CD4-positive, alpha-beta T cell (primary cell): ENCODE data around the gene GINS3. TPM values are rescaled to one million over a fixed set of nuclear protein-coding genes. Genes with fewer than 3 reads are reported as not detected.
A peak's percentile ranks its signal among the peaks of the same experiment; 100 is the strongest.
"Not testable (repeated sequence)": the region's sequence is repeated elsewhere in the genome, so short reads cannot be mapped to it uniquely, and the experiment has no call there.

ENCODE experiments used
- ATAC-seq: fragments of 200-7000 bp; cut with Tn5 transposase; one replicate; pipeline ENCODE4 v1.10.0; 2022; ENCODE audit warnings: mild to moderate bottlenecking; ENCODE audit not compliant: poor library complexity
- CTCF ChIA-PET: fragments of 350-600 bp; sonication (Branson Sonifier 250); formaldehyde crosslinking; loops from one replicate; lab custom pipeline; 2021; ENCODE audit warnings: antibody characterized with exemption, inconsistent platforms; lab: Charles Lee
- POLR2A ChIA-PET: fragments of 350-600 bp; sonication (Branson Sonifier 250); formaldehyde crosslinking; loops from one replicate; lab custom pipeline; 2021; ENCODE audit warnings: antibody characterized with exemption, inconsistent platforms; lab: Charles Lee
- DNase-seq, 14 experiments: peaks; one replicate each; pipeline ENCODE4 v3.0.0-alpha.2; 2013 to 2020; ENCODE audit warnings: mixed read lengths in 2 of 14
- H3K27ac ChIP-seq, 2 donors: one replicate each; pipeline versions ENCODE4 v1.5.1 to v1.7.0; 2013; ENCODE audit warnings: low read length in 2 of 2, low read depth in 1 of 2, mild to moderate bottlenecking in 1 of 2
- H3K27me3 ChIP-seq, 2 experiments: 1 replicate in 1 of 2; 2 replicates in 1 of 2; pipeline versions ENCODE4 v1.6.1 to v1.7.0; 2013; ENCODE audit warnings: low read length in 2 of 2, control low read depth in 1 of 2, mild to moderate bottlenecking in 1 of 2, moderate library complexity in 1 of 2; ENCODE audit not compliant: insufficient read depth in 2 of 2, control insufficient read depth in 1 of 2
- H3K36me3 ChIP-seq: one replicate; pipeline ENCODE4 v1.6.1; 2013; ENCODE audit warnings: low read length, control low read depth; ENCODE audit not compliant: insufficient read depth
- H3K4me1 ChIP-seq: one replicate; pipeline ENCODE4 v1.6.1; 2013; ENCODE audit warnings: low read length, control low read depth; ENCODE audit not compliant: insufficient read depth
- H3K4me3 ChIP-seq: one replicate; pipeline ENCODE4 v1.5.1; 2013; ENCODE audit warnings: mild to moderate bottlenecking, low read length, moderate library complexity
- H3K9me3 ChIP-seq, 2 experiments: 1 replicate in 1 of 2; 2 replicates in 1 of 2; pipeline versions ENCODE4 v1.6.1 to v1.7.0; 2013; ENCODE audit warnings: low read length in 2 of 2, mild to moderate bottlenecking in 2 of 2, control low read depth in 1 of 2, moderate library complexity in 1 of 2; ENCODE audit not compliant: control insufficient read depth in 1 of 2, insufficient read depth in 1 of 2
- H3K27ac Mint-ChIP-seq: one replicate; pipeline ENCODE4 v1.8.0; 2020; ENCODE audit warnings: mixed read lengths
- H3K27me3 Mint-ChIP-seq: one replicate; pipeline ENCODE4 v1.8.0; 2021; ENCODE audit warnings: mixed read lengths
- H3K36me3 Mint-ChIP-seq: one replicate; pipeline ENCODE4 v1.8.0; 2021; ENCODE audit warnings: low read depth, mixed read lengths
- H3K4me1 Mint-ChIP-seq: one replicate; pipeline ENCODE4 v1.8.0; 2021; ENCODE audit warnings: low read depth, mixed read lengths
- H3K4me3 Mint-ChIP-seq: one replicate; pipeline ENCODE4 v1.8.0; 2020; ENCODE audit warnings: mild to moderate bottlenecking, mixed read lengths
- H3K9me3 Mint-ChIP-seq: one replicate; pipeline ENCODE4 v1.8.0; 2020; ENCODE audit warnings: mixed read lengths
- CTCF ChIP-seq: fragments of 200-600 bp; IDR thresholded peaks from one replicate; pipeline ENCODE4 v1.8.0; 2022; ENCODE audit warnings: antibody characterized with exemption, mild to moderate bottlenecking
- intact Hi-C, 2 experiments: fragments of 100-400 bp; cut with DNase I in 1 of 2; cut with micrococcal nuclease in 1 of 2; formaldehyde crosslinking; loops; one replicate each; pipeline versions ENCODE4 v1.15.1 to v1.9.0; 2023 to 2025; cut with DNase I, micrococcal nuclease
- total RNA-seq, 174 experiments: library from RNA in 2 of 174; stranded (reverse) in 2 of 174; gene quantifications; one replicate each; pipeline ENCODE4 v1.2.3 and lab custom pipeline; 2021 to 2026

The GINS3 gene
- total RNA-seq, 2 experiments from 2014 or later, result 0.27 to 0.36 TPM

- peak overlapping the region; percentile 100 for H3K4me3 Mint-ChIP-seq
- ChIA-PET CTCF (interaction anchor here (1.2 to 1.7 kb wide), 2 partner anchors 94 to 119 kb away, joined by 5 read pairs; no protein-coding TSS in a partner anchor), POLR2A (interaction anchor here (1.2 to 1.4 kb wide), 2 partner anchors 264 to 394 kb away, joined by 3 to 7 read pairs; partner anchors contain the start of gene CFAP20)
- no peaks in the 10 kb centered on the region for H3K9me3 Mint-ChIP-seq
- H3K4me1 Mint-ChIP-seq, result peaks cover 17% of the 10 kb centered on the region
- peak overlapping the region; percentile 62 to 89 for H3K27ac ChIP-seq
- H3K27me3 ChIP-seq, result no peaks in the 10 kb centered on the region
- H3K9me3 ChIP-seq, result no peaks in the 10 kb centered on the region
- no peak for ATAC-seq
- H3K36me3 ChIP-seq, result no peaks in the 10 kb centered on the region
- H3K4me3 ChIP-seq, result peak overlapping the region; percentile 100
- peaks cover 12% of the 10 kb centered on the region for H3K4me1 ChIP-seq
- peaks cover 7% of the 10 kb centered on the region for H3K36me3 Mint-ChIP-seq
- no peak for TF ChIP-seq CTCF
- no peaks in the 10 kb centered on the region for H3K27me3 Mint-ChIP-seq
- peak overlapping the region; percentile 92 for H3K27ac Mint-ChIP-seq
- no peak for DNase-seq
- intact Hi-C loops, result loop anchor here in 1 of 2 experiments (2.0 to 5.0 kb wide), 7 partner anchors 119 to 292 kb away; partner anchors contain the start of genes CSNK2A2 and SLC38A7
These were observed 850 bp downstream of the GINS3 start for GRCh38 chr16:58393138-58393504.

- H3K27me3 Mint-ChIP-seq, H3K27ac Mint-ChIP-seq, POLR2A ChIA-PET, H3K9me3 ChIP-seq, H3K36me3 ChIP-seq, H3K4me3 ChIP-seq, intact Hi-C loops, CTCF ChIA-PET, H3K27ac ChIP-seq, H3K36me3 Mint-ChIP-seq, DNase-seq, H3K9me3 Mint-ChIP-seq, H3K4me3 Mint-ChIP-seq, ATAC-seq, H3K27me3 ChIP-seq: not testable (repeated sequence)
- peaks cover 10% of the 10 kb centered on the region for H3K4me1 ChIP-seq
- peaks cover 15% of the 10 kb centered on the region for H3K4me1 Mint-ChIP-seq
These were observed 4.6 kb downstream of the GINS3 start for GRCh38 chr16:58396897-58397296.

GRCh38 chr16:58399718-58400633, 7.7 kb downstream of the GINS3 start:
- intact Hi-C loops, result no loop called here
- POLR2A ChIA-PET, result no interaction called here
- CTCF ChIA-PET, result no interaction called here

GRCh38 chr16:58401305-58401704, 9.0 kb downstream of the GINS3 start:
- ATAC-seq, H3K36me3 ChIP-seq, H3K27ac ChIP-seq, H3K27me3 ChIP-seq, H3K27me3 Mint-ChIP-seq, H3K4me3 Mint-ChIP-seq, H3K9me3 Mint-ChIP-seq, H3K4me3 ChIP-seq, intact Hi-C loops, CTCF ChIA-PET, H3K36me3 Mint-ChIP-seq, H3K4me1 Mint-ChIP-seq, H3K9me3 ChIP-seq, H3K4me1 ChIP-seq, H3K27ac Mint-ChIP-seq, DNase-seq, POLR2A ChIA-PET: not testable (repeated sequence)

More at GRCh38 chr16:58399718-58400633, 7.7 kb downstream of the GINS3 start:
- Histone ChIP-seq H3K9me3 (no peaks in the 10 kb centered on the region), H3K27me3 (no peaks in the 10 kb centered on the region), H3K4me1 (no peaks in the 10 kb centered on the region), H3K27ac (no peak overlapping the region), H3K4me3 (no peak overlapping the region), H3K36me3 (no peaks in the 10 kb centered on the region)
- no peaks in the 10 kb centered on the region for H3K4me1 Mint-ChIP-seq
- no peak overlapping the region for H3K4me3 Mint-ChIP-seq
- no peaks in the 10 kb centered on the region for H3K9me3 Mint-ChIP-seq
- no peak overlapping the region for H3K27ac Mint-ChIP-seq
- no peaks in the 10 kb centered on the region for H3K36me3 Mint-ChIP-seq
- DNase-seq, result no peak
- H3K27me3 Mint-ChIP-seq, result no peaks in the 10 kb centered on the region
- no peak for ATAC-seq
- no peak for TF ChIP-seq CTCF
